Measurements from ENCODE around the gene TRAF3IP1. TPM values are rescaled to one million over a fixed set of nuclear protein-coding genes. Genes with fewer than 3 reads are reported as not detected.

TRAF3IP1 gene
- total RNA-seq, 1 donor from 2014 or later, result 11.2 TPM

GRCh38 chr2:238381341-238382115 lies 61.2 kb downstream of the TRAF3IP1 start:
- H3K27ac ChIP-seq, result no peak overlapping the region
- Mint-ChIP-seq H3K27me3 (ENCODE audit: insufficient read depth, low read depth) (peaks cover 6% of the 10 kb centered on the region), H3K4me1 (peaks cover 22% of the 10 kb centered on the region), H3K4me3 (no peak overlapping the region), H3K36me3 (peaks cover 28% of the 10 kb centered on the region), H3K9me3 (peaks cover 6% of the 10 kb centered on the region), H3K27ac (peak overlapping the region; percentile 29)
- H4K20me1 ChIP-seq (ENCODE audit: low read depth), result no peaks in the 10 kb centered on the region
- TF ChIP-seq EZH2 (IDR thresholded peaks at IDR 0.05) (no peak), CTCF (IDR thresholded peaks at IDR 0.05) (no peak), EZH2phosphoT487 (IDR thresholded peaks at IDR 0.05) (no peak)
- no peaks in the 10 kb centered on the region for H3K9me3 ChIP-seq (ENCODE audit: low read depth)
- H3K27me3 ChIP-seq, result no peaks in the 10 kb centered on the region
- no peak overlapping the region for H3K9ac ChIP-seq
- no peaks in the 10 kb centered on the region for H3F3A ChIP-seq (ENCODE audit: low read depth)
- H3K4me2 ChIP-seq, result no peak overlapping the region
- no peaks in the 10 kb centered on the region for H3K4me1 ChIP-seq
- DNase-seq (ENCODE audit: low spot score), result no peak
- H3K36me3 ChIP-seq, result no peaks in the 10 kb centered on the region
- no peaks in the 10 kb centered on the region for H3K79me2 ChIP-seq (ENCODE audit: low read depth)
- no peak overlapping the region for H2AFZ ChIP-seq (replicated peaks)
- no peak overlapping the region for H3K4me3 ChIP-seq

GRCh38 chr2:238382381-238382781 lies 62.1 kb downstream of the TRAF3IP1 start:
- H3F3A ChIP-seq (ENCODE audit: low read depth), result no peaks in the 10 kb centered on the region
- H3K27ac ChIP-seq, result no peak overlapping the region
- H3K4me3 ChIP-seq, result no peak overlapping the region
- Mint-ChIP-seq H3K27ac (no peak overlapping the region), H3K9me3 (peaks cover 6% of the 10 kb centered on the region), H3K36me3 (peaks cover 28% of the 10 kb centered on the region), H3K4me1 (peaks cover 22% of the 10 kb centered on the region), H3K4me3 (no peak overlapping the region), H3K27me3 (ENCODE audit: insufficient read depth, low read depth) (peaks cover 6% of the 10 kb centered on the region)
- H4K20me1 ChIP-seq (ENCODE audit: low read depth), result no peaks in the 10 kb centered on the region
- DNase-seq (ENCODE audit: low spot score), result no peak
- H3K27me3 ChIP-seq, result no peaks in the 10 kb centered on the region
- H2AFZ ChIP-seq (replicated peaks), result no peak overlapping the region
- H3K4me2 ChIP-seq, result no peak overlapping the region
- H3K79me2 ChIP-seq (ENCODE audit: low read depth), result no peaks in the 10 kb centered on the region
- no peaks in the 10 kb centered on the region for H3K4me1 ChIP-seq
- no peak for TF ChIP-seq EZH2phosphoT487 (IDR thresholded peaks at IDR 0.05)
- TF ChIP-seq CTCF (IDR thresholded peaks at IDR 0.05), result no peak
- TF ChIP-seq EZH2 (IDR thresholded peaks at IDR 0.05), result no peak
- no peaks in the 10 kb centered on the region for H3K9me3 ChIP-seq (ENCODE audit: low read depth)
- no peak overlapping the region for H3K9ac ChIP-seq
- no peaks in the 10 kb centered on the region for H3K36me3 ChIP-seq

GRCh38 chr2:238383135-238383534 lies 62.8 kb downstream of the TRAF3IP1 start:
- no peak overlapping the region for H3K4me3 ChIP-seq
- H3K9me3 ChIP-seq (ENCODE audit: low read depth), result no peaks in the 10 kb centered on the region
- H4K20me1 ChIP-seq (ENCODE audit: low read depth), result no peaks in the 10 kb centered on the region
- H3K4me1 ChIP-seq, result no peaks in the 10 kb centered on the region
- Mint-ChIP-seq H3K4me3 (no peak overlapping the region), H3K4me1 (peaks cover 22% of the 10 kb centered on the region), H3K36me3 (peaks cover 28% of the 10 kb centered on the region), H3K27ac (no peak overlapping the region), H3K9me3 (peaks cover 6% of the 10 kb centered on the region), H3K27me3 (ENCODE audit: insufficient read depth, low read depth) (peaks cover 6% of the 10 kb centered on the region)
- TF ChIP-seq CTCF (IDR thresholded peaks at IDR 0.05) (no peak), EZH2phosphoT487 (IDR thresholded peaks at IDR 0.05) (no peak), EZH2 (IDR thresholded peaks at IDR 0.05) (no peak)
- no peak overlapping the region for H3K27ac ChIP-seq
- H2AFZ ChIP-seq (replicated peaks), result no peak overlapping the region
- H3K4me2 ChIP-seq, result no peak overlapping the region
- H3K9ac ChIP-seq, result no peak overlapping the region
- H3K36me3 ChIP-seq, result no peaks in the 10 kb centered on the region
- H3K79me2 ChIP-seq (ENCODE audit: low read depth), result no peaks in the 10 kb centered on the region
- no peaks in the 10 kb centered on the region for H3F3A ChIP-seq (ENCODE audit: low read depth)
- no peaks in the 10 kb centered on the region for H3K27me3 ChIP-seq
- DNase-seq (ENCODE audit: low spot score), result no peak
